SK-N-SH treated with all-trans-retinoic acid at 6 μM for 48 hours (cell line): ENCODE results near the gene POLR3K.
"Not testable (repeated sequence)": the region's sequence is repeated elsewhere in the genome, so short reads cannot be mapped to it uniquely, and the experiment has no call there.

Experiments used
- ATAC-seq: fragments of 200-7000 bp; cut with Tn5 transposase; 3 replicates; pipeline ENCODE4 v1.9.1; 2020; ENCODE audit warnings: mild to moderate bottlenecking, moderate library complexity
- ARNTL ChIP-seq: fragments of 450-650 bp; formaldehyde crosslinking; IDR thresholded peaks from 2 replicates; pipeline ENCODE4 v1.5.0; 2020; ENCODE audit warnings: low read depth, mild to moderate bottlenecking, moderate library complexity, borderline replicate concordance
- BACH2 ChIP-seq: fragments of 250-450 bp; sonication (Bioruptor Pico); IDR thresholded peaks from 2 replicates; pipeline ENCODE4 v1.9.0; 2021; ENCODE audit warnings: mild to moderate bottlenecking, borderline replicate concordance
- CREB5 ChIP-seq: fragments of 250-450 bp; sonication (Bioruptor Pico); IDR thresholded peaks from 2 replicates; pipeline ENCODE4 v1.5.1; 2020; ENCODE audit warnings: low read depth, mild to moderate bottlenecking, moderate library complexity
- CSDC2 ChIP-seq: fragments of 250-450 bp; sonication (Bioruptor Pico); IDR thresholded peaks from 2 replicates; pipeline ENCODE4 v1.5.0; 2020; ENCODE audit warnings: mild to moderate bottlenecking, moderate library complexity
- CSRNP3 ChIP-seq: fragments of 250-450 bp; sonication (Bioruptor Pico); IDR thresholded peaks from 2 replicates; pipeline ENCODE4 v1.5.1; 2021; ENCODE audit warnings: mild to moderate bottlenecking, moderate library complexity
- ESRRG ChIP-seq: fragments of 250-450 bp; sonication (Bioruptor Pico); IDR thresholded peaks from 2 replicates; pipeline ENCODE4 v1.6.1; 2021; ENCODE audit warnings: mild to moderate bottlenecking
- GLIS3 ChIP-seq: fragments of 250-450 bp; sonication (Bioruptor Pico); IDR thresholded peaks from 2 replicates; pipeline ENCODE4 v1.5.0; 2020; ENCODE audit warnings: mild to moderate bottlenecking, moderate library complexity
- ISL1 ChIP-seq: fragments of 250-450 bp; sonication (Bioruptor Pico); IDR thresholded peaks from 2 replicates; pipeline ENCODE4 v2.1.2; 2022; ENCODE audit warnings: mild to moderate bottlenecking, moderate library complexity
- OSR1 ChIP-seq: fragments of 250-450 bp; sonication (Bioruptor Pico); IDR thresholded peaks from 2 replicates; pipeline ENCODE4 v1.8.0; 2022; ENCODE audit warnings: moderate library complexity, mild to moderate bottlenecking, inconsistent platforms
- PATZ1 ChIP-seq: fragments of 250-450 bp; sonication (Bioruptor Pico); IDR thresholded peaks from 2 replicates; pipeline ENCODE4 v1.8.0; 2020; ENCODE audit warnings: mild to moderate bottlenecking, moderate library complexity, borderline replicate concordance
- POU6F1 ChIP-seq: fragments of 250-450 bp; sonication (Bioruptor Pico); IDR thresholded peaks from 2 replicates; pipeline ENCODE4 v1.8.0; 2021; ENCODE audit warnings: low read depth, mild to moderate bottlenecking, moderate library complexity, borderline replicate concordance
- PPARA ChIP-seq: fragments of 250-450 bp; sonication (Bioruptor Pico); IDR thresholded peaks from 2 replicates; pipeline ENCODE4 v1.5.0; 2020; ENCODE audit warnings: mild to moderate bottlenecking, borderline replicate concordance
- RARB ChIP-seq: fragments of 250-450 bp; sonication (Bioruptor Pico); IDR thresholded peaks from 2 replicates; pipeline ENCODE4 v1.8.0; 2021; ENCODE audit warnings: mild to moderate bottlenecking, moderate library complexity
- SNAI2 ChIP-seq: fragments of 250-450 bp; sonication (Bioruptor Pico); IDR thresholded peaks from 2 replicates; pipeline ENCODE4 v1.5.0; 2020; ENCODE audit warnings: mild to moderate bottlenecking, moderate library complexity
- TCF4 ChIP-seq: fragments of 250-450 bp; sonication (Bioruptor Pico); IDR thresholded peaks from 2 replicates; pipeline ENCODE4 v1.8.0; 2021; ENCODE audit warnings: mild to moderate bottlenecking, moderate library complexity, borderline replicate concordance
- TOX ChIP-seq: fragments of 250-450 bp; sonication (Bioruptor Pico); IDR thresholded peaks from 2 replicates; pipeline ENCODE4 v1.8.0; 2021; ENCODE audit warnings: mild to moderate bottlenecking, moderate library complexity, borderline replicate concordance
- TSHZ2 ChIP-seq: fragments of 250-450 bp; sonication (Bioruptor Pico); IDR thresholded peaks from 2 replicates; pipeline ENCODE4 v1.5.0; 2020; ENCODE audit warnings: mild to moderate bottlenecking, moderate library complexity
- ZC3H10 ChIP-seq: fragments of 250-450 bp; sonication (Bioruptor Pico); IDR thresholded peaks from 2 replicates; pipeline ENCODE4 v1.5.1; 2021; ENCODE audit warnings: mild to moderate bottlenecking, moderate library complexity
- ZFP3 ChIP-seq: fragments of 250-450 bp; sonication (Bioruptor Pico); IDR thresholded peaks from 2 replicates; pipeline ENCODE4 v1.5.0; 2020; ENCODE audit warnings: mild to moderate bottlenecking, moderate library complexity
- ZFP30 ChIP-seq: fragments of 450-650 bp; formaldehyde crosslinking; IDR thresholded peaks from 2 replicates; pipeline ENCODE4 v1.5.0; 2022; ENCODE audit warnings: mild to moderate bottlenecking, moderate library complexity
- ZNF565 ChIP-seq: fragments of 450-650 bp; formaldehyde crosslinking; conservative IDR thresholded peaks from 2 replicates; pipeline ENCODE4 v1.5.0; 2020; ENCODE audit warnings: low read depth, mild to moderate bottlenecking, moderate library complexity
- ZNF70 ChIP-seq: fragments of 450-650 bp; formaldehyde crosslinking; IDR thresholded peaks from 2 replicates; pipeline ENCODE4 v1.5.0; 2020; ENCODE audit warnings: mild to moderate bottlenecking, moderate library complexity
- ZNF8 ChIP-seq: fragments of 450-650 bp; formaldehyde crosslinking; IDR thresholded peaks from 2 replicates; pipeline ENCODE4 v1.5.0; 2020; ENCODE audit warnings: mild to moderate bottlenecking, moderate library complexity

The POLR3K gene

GRCh38 chr16:50769-51591 is 2.4 kb downstream of the POLR3K start:
- TF ChIP-seq ZFP30: no peak
- no peak for TF ChIP-seq ZC3H10 (CRISPR knock-in tag)
- no peak for TF ChIP-seq SNAI2 (CRISPR knock-in tag)
- no peak for TF ChIP-seq BACH2 (CRISPR knock-in tag)
- TF ChIP-seq PATZ1: no peak
- TF ChIP-seq TCF4 (CRISPR knock-in tag): no peak
- TF ChIP-seq OSR1 (CRISPR knock-in tag): no peak
- no peak for TF ChIP-seq ESRRG (CRISPR knock-in tag)
- TF ChIP-seq ZNF565: no peak
- TF ChIP-seq RARB (CRISPR knock-in tag): no peak
- no peak for TF ChIP-seq CSDC2 (CRISPR knock-in tag)
- TF ChIP-seq TSHZ2: no peak
- TF ChIP-seq CREB5 (CRISPR knock-in tag): no peak
- TF ChIP-seq ZNF70 (CRISPR knock-in tag): no peak
- no peak for TF ChIP-seq TOX (CRISPR knock-in tag)
- TF ChIP-seq ZNF8 (CRISPR knock-in tag): no peak
- no peak for TF ChIP-seq PPARA (CRISPR knock-in tag)
- TF ChIP-seq CSRNP3 (CRISPR knock-in tag): no peak
- TF ChIP-seq GLIS3 (CRISPR knock-in tag): no peak
- ATAC-seq: no peak

GRCh38 chr16:47234-47633 is 6.2 kb downstream of the POLR3K start:
- TF ChIP-seq ISL1 (CRISPR knock-in tag) (no peak), CSRNP3 (CRISPR knock-in tag) (no peak), GLIS3 (CRISPR knock-in tag) (no peak), PATZ1 (no peak), POU6F1 (CRISPR knock-in tag) (no peak), SNAI2 (CRISPR knock-in tag) (no peak), ZFP30 (no peak), CREB5 (CRISPR knock-in tag) (no peak), BACH2 (CRISPR knock-in tag) (no peak), PPARA (CRISPR knock-in tag) (no peak), CSDC2 (CRISPR knock-in tag) (no peak), OSR1 (CRISPR knock-in tag) (no peak), ARNTL (CRISPR knock-in tag) (no peak), ZC3H10 (CRISPR knock-in tag) (no peak), ZFP3 (CRISPR knock-in tag) (no peak), ZNF565 (no peak), RARB (CRISPR knock-in tag) (no peak), ZNF8 (CRISPR knock-in tag) (no peak), ZNF70 (CRISPR knock-in tag) (no peak)
- TF ChIP-seq, all 23 proteins: peak for 0
- no peak for ATAC-seq

GRCh38 chr16:46510-46909 is 6.9 kb downstream of the POLR3K start:
- ATAC-seq: not testable (repeated sequence)
